ENCODE measurements around the gene ALOXE3. TPM values are rescaled to one million over a fixed set of nuclear protein-coding genes. Genes with fewer than 3 reads are reported as not detected.

The ALOXE3 gene
- total RNA-seq, 2 donors from 2014 or later, result not detected

- H3K27ac ChIP-seq, result peak overlapping the region; percentile 90 to 99 (median 99)
- H3K4me1 ChIP-seq, result peaks cover 56% of the 10 kb centered on the region
- DNase-seq (no peak), ATAC-seq (no peak)
- H3K4me3 ChIP-seq, result peak overlapping the region; percentile 72 to 85
- 32 to 36% methylated on average over 15 to 19 of the region's 19 CpGs for WGBS, 2 donors
- no peaks in the 10 kb centered on the region for H3K36me3 ChIP-seq (replicated peaks in 1 of 2; ENCODE audit: insufficient read depth in 1 of 2, low read depth in 2 of 2)
- TF ChIP-seq CTCF (IDR thresholded peaks at IDR 0.05), result no peak
- TF ChIP-seq POLR2A (IDR thresholded peaks at IDR 0.05), result no peak
- no peaks in the 10 kb centered on the region for H3K9me3 ChIP-seq
- intact Hi-C loops (cut with DNase I), result no loop called here
- no peaks in the 10 kb centered on the region for H3K27me3 ChIP-seq
Measured at GRCh38 chr17:8161289-8162232, 43.2 kb upstream of the ALOXE3 start.

- no peak for ATAC-seq
- Histone ChIP-seq H3K4me1 (peaks cover 56% of the 10 kb centered on the region), H3K9me3 (no peaks in the 10 kb centered on the region), H3K36me3 (replicated peaks in 1 of 2; ENCODE audit: insufficient read depth in 1 of 2, low read depth in 2 of 2) (no peaks in the 10 kb centered on the region), H3K4me3 (no peak overlapping the region), H3K27me3 (no peaks in the 10 kb centered on the region), H3K27ac (peak overlapping the region in 3 of 4 donors; percentile 99)
- intact Hi-C loops (cut with DNase I), result no loop called here
- no peak for TF ChIP-seq POLR2A (IDR thresholded peaks at IDR 0.05)
- TF ChIP-seq CTCF (IDR thresholded peaks at IDR 0.05), result no peak
- 33 to 55% methylated on average over 4 to 5 of the region's 5 CpGs for WGBS, 2 donors
- DNase-seq, result no peak
Measured at GRCh38 chr17:8160741-8161221, 42.5 kb upstream of the ALOXE3 start.

- Histone ChIP-seq H3K9me3 (no peaks in the 10 kb centered on the region), H3K27me3 (no peaks in the 10 kb centered on the region), H3K36me3 (replicated peaks in 1 of 2; ENCODE audit: insufficient read depth in 1 of 2, low read depth in 2 of 2) (no peaks in the 10 kb centered on the region), H3K27ac (peak overlapping the region in 3 of 4 donors; percentile 98 to 99 (median 99)), H3K4me1 (peaks cover 56% of the 10 kb centered on the region), H3K4me3 (no peak overlapping the region)
- TF ChIP-seq POLR2A (IDR thresholded peaks at IDR 0.05) (no peak), CTCF (IDR thresholded peaks at IDR 0.05) (no peak)
- DNase-seq, result no peak
- no peak for ATAC-seq
- intact Hi-C loops (cut with DNase I), result no loop called here
- WGBS, 2 donors, result 50 to 53% methylated on average over 4 of the region's 4 CpGs
Measured at GRCh38 chr17:8160224-8160577, 41.9 kb upstream of the ALOXE3 start.

GRCh38 chr17:8159459-8160223, 41.3 kb upstream of the ALOXE3 start:
- H3K4me1 ChIP-seq, result peaks cover 62% of the 10 kb centered on the region
- no peak overlapping the region for H3K4me3 ChIP-seq
- 68 to 75% methylated on average over 4 of the region's 4 CpGs for WGBS, 2 donors
- intact Hi-C loops (cut with DNase I), result no loop called here
- no peak for TF ChIP-seq POLR2A (IDR thresholded peaks at IDR 0.05)
- no peak for TF ChIP-seq CTCF (IDR thresholded peaks at IDR 0.05)
- no peaks in the 10 kb centered on the region for H3K36me3 ChIP-seq (replicated peaks in 1 of 2; ENCODE audit: insufficient read depth in 1 of 2, low read depth in 2 of 2)
- H3K27ac ChIP-seq, result peak overlapping the region in 3 of 4 donors; percentile 98 to 100 (median 99)
- H3K9me3 ChIP-seq, result no peaks in the 10 kb centered on the region
- DNase-seq, result no peak
- no peak for ATAC-seq
- no peaks in the 10 kb centered on the region for H3K27me3 ChIP-seq

Measured in body of pancreas (tissue), 4 donors.